Measurements from ENCODE around the gene UGT1A1.

DNA sequence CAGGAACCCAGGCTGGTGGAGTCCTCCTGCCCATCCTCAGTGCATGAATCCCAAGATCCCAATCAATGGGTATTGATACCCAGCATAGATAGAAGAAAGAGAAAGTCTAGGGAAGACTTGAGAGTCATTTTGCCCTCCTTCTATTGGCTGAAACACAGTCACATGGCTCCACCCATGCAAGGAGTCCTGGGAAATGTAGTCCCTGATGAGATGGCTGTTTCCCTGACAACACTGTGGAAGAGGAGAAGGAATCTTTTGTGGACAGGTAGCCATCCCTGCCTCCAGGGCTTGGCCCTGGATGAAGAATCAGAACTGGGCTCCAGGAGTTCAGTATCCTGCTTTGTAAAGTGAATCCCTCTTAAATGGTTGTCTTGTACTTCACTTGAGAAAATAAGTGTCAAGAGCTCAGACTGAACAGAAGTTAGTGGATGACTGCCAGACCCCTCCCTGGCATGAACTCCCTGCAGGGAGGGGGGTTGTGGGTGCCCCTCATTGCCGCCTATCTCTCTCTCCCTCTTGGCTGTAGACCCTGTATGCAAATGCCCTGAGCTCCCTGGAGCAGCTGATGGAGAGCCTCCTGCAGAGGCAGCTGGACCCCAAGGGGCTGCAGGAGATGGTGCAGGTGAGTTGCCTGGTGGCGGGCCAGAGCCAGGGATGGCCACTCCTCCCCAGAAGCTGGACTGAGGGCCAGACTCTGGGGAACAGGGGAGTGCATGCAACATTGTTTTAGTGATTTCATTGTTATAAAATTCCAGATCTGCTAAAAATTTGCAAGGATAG is 54.2 kb downstream of the UGT1A1 start:
- TF ChIP-seq, protein P1, sequence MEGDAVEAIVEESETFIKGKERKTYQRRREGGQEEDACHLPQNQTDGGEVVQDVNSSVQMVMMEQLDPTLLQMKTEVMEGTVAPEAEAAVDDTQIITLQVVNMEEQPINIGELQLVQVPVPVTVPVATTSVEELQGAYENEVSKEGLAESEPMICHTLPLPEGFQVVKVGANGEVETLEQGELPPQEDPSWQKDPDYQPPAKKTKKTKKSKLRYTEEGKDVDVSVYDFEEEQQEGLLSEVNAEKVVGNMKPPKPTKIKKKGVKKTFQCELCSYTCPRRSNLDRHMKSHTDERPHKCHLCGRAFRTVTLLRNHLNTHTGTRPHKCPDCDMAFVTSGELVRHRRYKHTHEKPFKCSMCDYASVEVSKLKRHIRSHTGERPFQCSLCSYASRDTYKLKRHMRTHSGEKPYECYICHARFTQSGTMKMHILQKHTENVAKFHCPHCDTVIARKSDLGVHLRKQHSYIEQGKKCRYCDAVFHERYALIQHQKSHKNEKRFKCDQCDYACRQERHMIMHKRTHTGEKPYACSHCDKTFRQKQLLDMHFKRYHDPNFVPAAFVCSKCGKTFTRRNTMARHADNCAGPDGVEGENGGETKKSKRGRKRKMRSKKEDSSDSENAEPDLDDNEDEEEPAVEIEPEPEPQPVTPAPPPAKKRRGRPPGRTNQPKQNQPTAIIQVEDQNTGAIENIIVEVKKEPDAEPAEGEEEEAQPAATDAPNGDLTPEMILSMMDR (IDR thresholded peaks at IDR 0.05): no peak
- TF ChIP-seq POLR2A (IDR thresholded peaks at IDR 0.05): no peak

Measured in esophagus squamous epithelium (tissue), 4 donors.